ENCODE data around the gene SLC18A3. TPM values are rescaled to one million over a fixed set of nuclear protein-coding genes. Genes with fewer than 3 reads are reported as not detected.

Gene SLC18A3
- total and polyA plus RNA-seq, 7 donors, result 0.16 to 2.5 (median 0.83) TPM; not detected in 3

- Histone ChIP-seq H3K4me1 (peaks cover 0 to 27% (median 19%) of the 10 kb centered on the region in 4 donors), H3K36me3 (no peaks in the 10 kb centered on the region), H3K4me3 (no peak overlapping the region), H3K27me3 (peaks cover 44 to 91% (median 73%) of the 10 kb centered on the region in 3 donors), H3K27ac (no peak overlapping the region), H3K9me3 (no peaks in the 10 kb centered on the region)
- peak; percentile 32 for DNase-seq
- intact Hi-C loops (cut with DNase I), result no loop called here
- TF ChIP-seq POLR2A (IDR thresholded peaks at IDR 0.05) (no peak), POLR2AphosphoS5 (IDR thresholded peaks at IDR 0.05) (no peak), EP300 (IDR thresholded peaks at IDR 0.05) (no peak), CTCF (IDR thresholded peaks at IDR 0.05) (no peak)
- 5 to 15% methylated on average over 19 of the region's 19 CpGs for WGBS, 2 donors
Observed at GRCh38 chr10:49609006-49609282, 1.2 kb upstream of the SLC18A3 start.

- peaks cover 48 to 94% (median 79%) of the 10 kb centered on the region in 3 donors for H3K27me3 ChIP-seq
- TF ChIP-seq CTCF (IDR thresholded peaks at IDR 0.05), result no peak
- TF ChIP-seq EP300 (IDR thresholded peaks at IDR 0.05), result no peak
- peak; percentile 40 for DNase-seq
- intact Hi-C loops (cut with DNase I), result no loop called here
- peak overlapping the region in 2 of 4 donors; percentile 9 to 17 for H3K4me3 ChIP-seq
- 2 to 9% methylated on average over 62 of the region's 62 CpGs for WGBS, 2 donors
- H3K4me1 ChIP-seq, result peaks cover 0 to 32% (median 20%) of the 10 kb centered on the region in 4 donors
- H3K36me3 ChIP-seq, result no peaks in the 10 kb centered on the region
- no peak overlapping the region for H3K27ac ChIP-seq
- no peaks in the 10 kb centered on the region for H3K9me3 ChIP-seq
Observed at GRCh38 chr10:49609283-49610113, 612 bp upstream of the SLC18A3 start.

- DNase-seq, result peak; percentile 40
- H3K36me3 ChIP-seq, result no peaks in the 10 kb centered on the region
- H3K9me3 ChIP-seq, result no peaks in the 10 kb centered on the region
- TF ChIP-seq CTCF (IDR thresholded peaks at IDR 0.05) (no peak), EP300 (IDR thresholded peaks at IDR 0.05) (no peak), POLR2AphosphoS5 (IDR thresholded peaks at IDR 0.05) (no peak), POLR2A (IDR thresholded peaks at IDR 0.05) (no peak)
- H3K27ac ChIP-seq, result no peak overlapping the region
- H3K27me3 ChIP-seq, result peaks cover 50 to 94% (median 90%) of the 10 kb centered on the region in 3 donors
- H3K4me1 ChIP-seq, result peaks cover 0 to 33% (median 20%) of the 10 kb centered on the region in 4 donors
- H3K4me3 ChIP-seq, result peak overlapping the region in 2 of 4 donors; percentile 9 to 17
- 6 to 16% methylated on average over 72 of the region's 72 CpGs for WGBS, 2 donors
- intact Hi-C loops (cut with DNase I), result no loop called here
Observed at GRCh38 chr10:49610458-49611165, 502 bp downstream of the SLC18A3 start.

GRCh38 chr10:49611166-49611815, 1.2 kb downstream of the SLC18A3 start:
- peaks cover 0 to 33% (median 20%) of the 10 kb centered on the region in 4 donors for H3K4me1 ChIP-seq

More at GRCh38 chr10:49611166-49611815, 1.2 kb downstream of the SLC18A3 start:
- no peaks in the 10 kb centered on the region for H3K36me3 ChIP-seq
- peaks cover 50 to 94% (median 94%) of the 10 kb centered on the region in 3 donors for H3K27me3 ChIP-seq
- no peak overlapping the region for H3K27ac ChIP-seq
- TF ChIP-seq POLR2AphosphoS5 (IDR thresholded peaks at IDR 0.05) (no peak), EP300 (IDR thresholded peaks at IDR 0.05) (no peak), CTCF (IDR thresholded peaks at IDR 0.05) (no peak), POLR2A (IDR thresholded peaks at IDR 0.05) (no peak)
- 10 to 36% methylated on average over 63 of the region's 63 CpGs for WGBS, 2 donors
- H3K9me3 ChIP-seq, result no peaks in the 10 kb centered on the region
- peak; percentile 52 for DNase-seq
- H3K4me3 ChIP-seq, result no peak overlapping the region
- intact Hi-C loops (cut with DNase I), result no loop called here

Measured in sigmoid colon (tissue), 7 donors.